AG09319 (cell line): ENCODE results near the gene TLCD3B.

Source experiments
- DNase-seq: peaks from one replicate; pipeline ENCODE4 v3.0.0-alpha.2; 2010; ENCODE audit warnings: low read depth; ENCODE audit errors: extremely low read depth
- CTCF ChIP-seq: IDR thresholded peaks from 2 replicates; pipeline ENCODE4 v1.5.1; 2011; ENCODE audit warnings: low read depth, mild to moderate bottlenecking, inconsistent platforms, low read length, moderate library complexity

Gene TLCD3B

GRCh38 chr16:30011714-30012504 is 19.2 kb downstream of the TLCD3B start:
- no peak for TF ChIP-seq CTCF
- DNase-seq = no peak

- no peak for DNase-seq
- no peak for TF ChIP-seq CTCF
Measured at GRCh38 chr16:30010844-30011713, 20.0 kb downstream of the TLCD3B start, which contains the start of gene DOC2A. Gene DOC2A, minus strand, starts transcription at chr16:30011027. Its CDS starts 805 bp downstream, at chr16:30010222.

- TF ChIP-seq CTCF = no peak
Measured at GRCh38 chr16:30009990-30010843, 20.9 kb downstream of the TLCD3B start.

GRCh38 chr16:30009085-30009862 is 21.8 kb downstream of the TLCD3B start:
- no peak for DNase-seq
- TF ChIP-seq CTCF = no peak

More at GRCh38 chr16:30009990-30010843, 20.9 kb downstream of the TLCD3B start:
- no peak for DNase-seq

- DNase-seq = no peak
- no peak for TF ChIP-seq CTCF
Measured at GRCh38 chr16:30007378-30007895, 23.6 kb downstream of the TLCD3B start.

GRCh38 chr16:30006659-30007377 is 24.3 kb downstream of the TLCD3B start:
- TF ChIP-seq CTCF = no peak
- DNase-seq = no peak
